ENCODE measurements around the gene TMEM51. TPM values are rescaled to one million over a fixed set of nuclear protein-coding genes. Genes with fewer than 3 reads are reported as not detected.

TMEM51 gene
- total and polyA plus RNA-seq, 2 donors (not counting 1 experiment from before 2014, with no cell fraction given), result 0.06 to 0.30 TPM

- H3K4me3 Mint-ChIP-seq, result no peak overlapping the region
- no peak for ATAC-seq (ENCODE audit: low read depth)
- no peak for DNase-seq
- no peak overlapping the region for H3K27ac Mint-ChIP-seq
- Histone ChIP-seq H3K36me3 (replicated peaks in 1 of 2; ENCODE audit: control extremely low read depth in 1 of 2, control insufficient read depth in 1 of 2, extremely low read depth in 1 of 2, insufficient read depth in 2 of 2, low read length in 1 of 2) (no peaks in the 10 kb centered on the region), H4K20me1 (ENCODE audit: control insufficient read depth, insufficient read depth, low read length, poor library complexity, severe bottlenecking) (no peaks in the 10 kb centered on the region), H3K4me3 (ENCODE audit: control extremely low read depth in 1 of 5, extremely low read depth in 1 of 5, insufficient read depth in 1 of 5, low read depth in 2 of 5, low read length in 4 of 5) (no peak overlapping the region), H3K9me3 (ENCODE audit: control extremely low read depth in 1 of 3, control insufficient read depth in 2 of 3, insufficient read depth in 1 of 3, low read length in 2 of 3) (no peaks in the 10 kb centered on the region), H3K4me2 (replicated peaks; ENCODE audit: low read depth, low read length, poor library complexity, severe bottlenecking) (no peak overlapping the region), H3K4me1 (ENCODE audit: control insufficient read depth in 2 of 2, insufficient read depth in 2 of 2, low read length in 2 of 2) (no peaks in the 10 kb centered on the region), H3K79me2 (ENCODE audit: control insufficient read depth, insufficient read depth, low read length) (no peaks in the 10 kb centered on the region), H3K27me3 (replicated peaks in 1 of 4; ENCODE audit: control extremely low read depth in 1 of 4, control insufficient read depth in 3 of 4, insufficient read depth in 4 of 4, low read length in 3 of 4) (no peaks in the 10 kb centered on the region), H3K27ac (ENCODE audit: low read length in 2 of 2) (no peak overlapping the region), H3K9ac (ENCODE audit: low read length) (no peak overlapping the region), H2AFZ (ENCODE audit: insufficient read depth, low read depth, low read length, poor library complexity, severe bottlenecking) (no peak overlapping the region)
- TF ChIP-seq, protein P1, sequence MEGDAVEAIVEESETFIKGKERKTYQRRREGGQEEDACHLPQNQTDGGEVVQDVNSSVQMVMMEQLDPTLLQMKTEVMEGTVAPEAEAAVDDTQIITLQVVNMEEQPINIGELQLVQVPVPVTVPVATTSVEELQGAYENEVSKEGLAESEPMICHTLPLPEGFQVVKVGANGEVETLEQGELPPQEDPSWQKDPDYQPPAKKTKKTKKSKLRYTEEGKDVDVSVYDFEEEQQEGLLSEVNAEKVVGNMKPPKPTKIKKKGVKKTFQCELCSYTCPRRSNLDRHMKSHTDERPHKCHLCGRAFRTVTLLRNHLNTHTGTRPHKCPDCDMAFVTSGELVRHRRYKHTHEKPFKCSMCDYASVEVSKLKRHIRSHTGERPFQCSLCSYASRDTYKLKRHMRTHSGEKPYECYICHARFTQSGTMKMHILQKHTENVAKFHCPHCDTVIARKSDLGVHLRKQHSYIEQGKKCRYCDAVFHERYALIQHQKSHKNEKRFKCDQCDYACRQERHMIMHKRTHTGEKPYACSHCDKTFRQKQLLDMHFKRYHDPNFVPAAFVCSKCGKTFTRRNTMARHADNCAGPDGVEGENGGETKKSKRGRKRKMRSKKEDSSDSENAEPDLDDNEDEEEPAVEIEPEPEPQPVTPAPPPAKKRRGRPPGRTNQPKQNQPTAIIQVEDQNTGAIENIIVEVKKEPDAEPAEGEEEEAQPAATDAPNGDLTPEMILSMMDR (IDR thresholded peaks at IDR 0.05), result no peak
- TF ChIP-seq EZH2 (IDR thresholded peaks at IDR 0.05; ENCODE audit: borderline replicate concordance, insufficient read depth, low read depth, low read length, poor library complexity, severe bottlenecking), result no peak
- POLR2A ChIA-PET, result no interaction called here
- H3K4me1 Mint-ChIP-seq, result no peaks in the 10 kb centered on the region
- WGBS (ENCODE audit: insufficient coverage), result 92% methylated on average over 13 of the region's 13 CpGs
- H3K27me3 Mint-ChIP-seq, result peaks cover 15% of the 10 kb centered on the region
- CTCF ChIA-PET, result no interaction called here
- no peaks in the 10 kb centered on the region for H3K9me3 Mint-ChIP-seq (ENCODE audit: insufficient read depth)
- intact Hi-C loops (cut with micrococcal nuclease), result no loop called here
Observed at GRCh38 chr1:15201849-15202551, 48.5 kb downstream of the TMEM51 start.

DNA sequence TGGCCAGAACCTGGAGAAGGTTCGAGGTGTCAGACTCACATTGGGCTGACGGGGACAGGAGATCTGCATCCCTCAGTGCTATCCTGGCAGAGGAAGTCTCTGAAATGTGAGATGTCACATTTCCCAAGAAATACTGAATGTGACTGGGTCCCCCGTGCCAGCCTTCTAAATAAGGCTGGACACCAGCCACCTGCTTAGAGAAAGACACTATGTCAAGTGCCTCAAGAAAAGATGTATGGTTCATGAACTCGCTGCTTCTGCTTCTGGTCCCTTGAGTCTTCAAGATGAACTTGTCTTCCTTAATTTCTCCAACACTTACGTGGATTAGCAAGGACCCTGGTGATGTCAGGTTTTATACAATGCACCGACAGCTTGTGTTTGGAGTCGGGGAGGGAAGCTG is 51.4 kb downstream of the TMEM51 start:
- no peak overlapping the region for H3K4me3 ChIP-seq (ENCODE audit: control extremely low read depth in 1 of 5, extremely low read depth in 1 of 5, insufficient read depth in 1 of 5, low read depth in 2 of 5, low read length in 4 of 5)
- Mint-ChIP-seq H3K4me1 (no peaks in the 10 kb centered on the region), H3K4me3 (no peak overlapping the region), H3K27ac (no peak overlapping the region), H3K9me3 (ENCODE audit: insufficient read depth) (no peaks in the 10 kb centered on the region), H3K27me3 (peaks cover 21% of the 10 kb centered on the region)
- no peaks in the 10 kb centered on the region for H3K4me1 ChIP-seq (ENCODE audit: control insufficient read depth in 2 of 2, insufficient read depth in 2 of 2, low read length in 2 of 2)
- H3K27me3 ChIP-seq (replicated peaks in 1 of 4; ENCODE audit: control extremely low read depth in 1 of 4, control insufficient read depth in 3 of 4, insufficient read depth in 4 of 4, low read length in 3 of 4), result peaks cover 0 to 3% (median 0%) of the 10 kb centered on the region in 4 experiments
- 95% methylated on average over 5 of the region's 7 CpGs for WGBS (ENCODE audit: insufficient coverage)
- POLR2A ChIA-PET, result no interaction called here
- no peaks in the 10 kb centered on the region for H3K36me3 ChIP-seq (replicated peaks in 1 of 2; ENCODE audit: control extremely low read depth in 1 of 2, control insufficient read depth in 1 of 2, extremely low read depth in 1 of 2, insufficient read depth in 2 of 2, low read length in 1 of 2)
- no peaks in the 10 kb centered on the region for H3K79me2 ChIP-seq (ENCODE audit: control insufficient read depth, insufficient read depth, low read length)
- H3K9ac ChIP-seq (ENCODE audit: low read length), result no peak overlapping the region
- no peak overlapping the region for H3K27ac ChIP-seq (ENCODE audit: low read length in 2 of 2)
- no peaks in the 10 kb centered on the region for H3K9me3 ChIP-seq (ENCODE audit: control extremely low read depth in 1 of 3, control insufficient read depth in 2 of 3, insufficient read depth in 1 of 3, low read length in 2 of 3)
- no peak overlapping the region for H3K4me2 ChIP-seq (replicated peaks; ENCODE audit: low read depth, low read length, poor library complexity, severe bottlenecking)
- no peak for ATAC-seq (ENCODE audit: low read depth)
- intact Hi-C loops (cut with micrococcal nuclease), result no loop called here
- H4K20me1 ChIP-seq (ENCODE audit: control insufficient read depth, insufficient read depth, low read length, poor library complexity, severe bottlenecking), result no peaks in the 10 kb centered on the region
- no peak overlapping the region for H2AFZ ChIP-seq (ENCODE audit: insufficient read depth, low read depth, low read length, poor library complexity, severe bottlenecking)
- CTCF ChIA-PET, result no interaction called here
- TF ChIP-seq EZH2 (IDR thresholded peaks at IDR 0.05; ENCODE audit: borderline replicate concordance, insufficient read depth, low read depth, low read length, poor library complexity, severe bottlenecking), result no peak
- TF ChIP-seq, protein P1 (IDR thresholded peaks at IDR 0.05), result no peak
- DNase-seq, result no peak
